ENCODE data around the gene CDK17.
"Not testable (repeated sequence)": the region's sequence is repeated elsewhere in the genome, so short reads cannot be mapped to it uniquely, and the experiment has no call there.

GRCh38 chr12:96379743-96380142, 20.5 kb downstream of the CDK17 start:
- not testable (repeated sequence) for TF ChIP-seq CTCF (IDR thresholded peaks at IDR 0.05); MEF2A (IDR thresholded peaks at IDR 0.05; ENCODE audit: borderline replicate concordance, low read depth); REST (IDR thresholded peaks at IDR 0.05; ENCODE audit: low read depth, low read length); FOXM1 (IDR thresholded peaks at IDR 0.05; ENCODE audit: low read depth); YY1 (IDR thresholded peaks at IDR 0.05; ENCODE audit: low read depth); EZH2phosphoT487 (IDR thresholded peaks at IDR 0.05; ENCODE audit: borderline replicate concordance, low read depth)
